Transverse colon (tissue), 4 donors: Measurements from ENCODE around the gene RGS9BP.

Source experiments
- POLR2AphosphoS5 ChIP-seq, 3 donors: sonication (generic); formaldehyde crosslinking; IDR thresholded peaks; one replicate each; pipeline ENCODE4 v1.6.1; 2016; ENCODE audit warnings: antibody characterized with exemption in 3 of 3
- TF ChIP-seq, protein P1 (sequence below), 5 experiments: fragments of 200-600 bp in 3 of 5; fragments of 450-650 bp in 2 of 5; sonication (generic) in 3 of 5; IDR thresholded peaks; 1 replicate in 2 of 5; 2 replicates in 3 of 5; pipeline ENCODE4 v1.5.1; 2016 to 2017; ENCODE audit warnings: antibody characterized with exemption in 5 of 5, inconsistent platforms in 3 of 5, mild to moderate bottlenecking in 2 of 5, moderate library complexity in 1 of 5

GRCh38 chr19:32652894-32653598 is 22.6 kb upstream of the RGS9BP start:
- TF ChIP-seq, protein P1, sequence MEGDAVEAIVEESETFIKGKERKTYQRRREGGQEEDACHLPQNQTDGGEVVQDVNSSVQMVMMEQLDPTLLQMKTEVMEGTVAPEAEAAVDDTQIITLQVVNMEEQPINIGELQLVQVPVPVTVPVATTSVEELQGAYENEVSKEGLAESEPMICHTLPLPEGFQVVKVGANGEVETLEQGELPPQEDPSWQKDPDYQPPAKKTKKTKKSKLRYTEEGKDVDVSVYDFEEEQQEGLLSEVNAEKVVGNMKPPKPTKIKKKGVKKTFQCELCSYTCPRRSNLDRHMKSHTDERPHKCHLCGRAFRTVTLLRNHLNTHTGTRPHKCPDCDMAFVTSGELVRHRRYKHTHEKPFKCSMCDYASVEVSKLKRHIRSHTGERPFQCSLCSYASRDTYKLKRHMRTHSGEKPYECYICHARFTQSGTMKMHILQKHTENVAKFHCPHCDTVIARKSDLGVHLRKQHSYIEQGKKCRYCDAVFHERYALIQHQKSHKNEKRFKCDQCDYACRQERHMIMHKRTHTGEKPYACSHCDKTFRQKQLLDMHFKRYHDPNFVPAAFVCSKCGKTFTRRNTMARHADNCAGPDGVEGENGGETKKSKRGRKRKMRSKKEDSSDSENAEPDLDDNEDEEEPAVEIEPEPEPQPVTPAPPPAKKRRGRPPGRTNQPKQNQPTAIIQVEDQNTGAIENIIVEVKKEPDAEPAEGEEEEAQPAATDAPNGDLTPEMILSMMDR (IDR thresholded peaks at IDR 0.05): no peak
- no peak for TF ChIP-seq POLR2AphosphoS5 (IDR thresholded peaks at IDR 0.05)
